Skeletal muscle tissue (tissue), 4 donors: ENCODE results near the gene SRGAP2. TPM values are rescaled to one million over a fixed set of nuclear protein-coding genes. Genes with fewer than 3 reads are reported as not detected.
"Not testable (repeated sequence)": the region's sequence is repeated elsewhere in the genome, so short reads cannot be mapped to it uniquely, and the experiment has no call there.

Experiments
- H3K27ac ChIP-seq: one replicate; pipeline ENCODE4 v1.7.0; 2013; ENCODE audit warnings: mild to moderate bottlenecking, low read depth, low read length, inconsistent platforms
- H3K27me3 ChIP-seq, 3 donors: one replicate each; pipeline ENCODE4 v1.7.0; 2013; ENCODE audit warnings: low read length in 3 of 3; ENCODE audit not compliant: control insufficient read depth in 3 of 3, insufficient read depth in 3 of 3
- H3K36me3 ChIP-seq, 3 donors: one replicate each; pipeline ENCODE4 v1.7.0; 2013; ENCODE audit warnings: low read length in 3 of 3; ENCODE audit not compliant: control insufficient read depth in 3 of 3, insufficient read depth in 3 of 3
- H3K4me1 ChIP-seq, 3 donors: one replicate each; pipeline ENCODE4 v1.7.0; 2013; ENCODE audit warnings: low read length in 3 of 3, mild to moderate bottlenecking in 3 of 3; ENCODE audit not compliant: control insufficient read depth in 3 of 3, insufficient read depth in 3 of 3
- H3K4me3 ChIP-seq, 3 donors: one replicate each; pipeline ENCODE4 v1.7.0; 2013; ENCODE audit warnings: low read length in 3 of 3
- H3K9ac ChIP-seq, 3 donors: one replicate each; pipeline ENCODE4 v1.7.0; 2013; ENCODE audit warnings: low read length in 3 of 3, mild to moderate bottlenecking in 3 of 3, moderate library complexity in 2 of 3, low read depth in 1 of 3
- H3K9me3 ChIP-seq, 3 donors: one replicate each; pipeline ENCODE4 v1.7.0; 2013; ENCODE audit warnings: low read length in 3 of 3; ENCODE audit not compliant: control insufficient read depth in 3 of 3
- total RNA-seq: library from RNA; depleted of rRNA; stranded (reverse); fragments of >200 nt; gene quantifications from one replicate; pipeline ENCODE4 v1.2.3, GENCODE V29; 2014
- donor health status: Osteomylitis.

Gene SRGAP2
- total RNA-seq, 1 donor from 2014 or later = 62.1 TPM

DNA sequence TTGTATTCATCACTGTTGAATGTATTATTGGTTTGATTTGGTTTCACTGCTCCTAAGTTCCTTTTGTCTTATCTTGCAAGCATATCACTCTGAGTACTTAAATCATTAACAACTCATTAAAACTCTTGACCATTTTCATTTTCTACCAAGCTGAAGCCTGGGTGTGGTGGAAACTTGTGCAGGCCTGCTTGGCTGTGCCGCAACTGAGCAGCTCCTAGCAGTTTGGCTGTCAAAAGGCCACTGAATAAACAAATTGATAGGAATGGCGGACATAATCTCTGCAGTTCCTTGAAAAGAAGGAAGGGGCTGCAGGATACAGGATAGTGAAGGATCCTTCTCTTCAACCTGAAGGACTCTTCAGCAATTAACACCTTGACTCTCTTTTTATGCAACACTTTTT is 25.9 kb downstream of the SRGAP2 start:
- not testable (repeated sequence) for H3K4me3 ChIP-seq, H3K27me3 ChIP-seq, H3K36me3 ChIP-seq, H3K9me3 ChIP-seq, H3K27ac ChIP-seq, H3K4me1 ChIP-seq, H3K9ac ChIP-seq

DNA sequence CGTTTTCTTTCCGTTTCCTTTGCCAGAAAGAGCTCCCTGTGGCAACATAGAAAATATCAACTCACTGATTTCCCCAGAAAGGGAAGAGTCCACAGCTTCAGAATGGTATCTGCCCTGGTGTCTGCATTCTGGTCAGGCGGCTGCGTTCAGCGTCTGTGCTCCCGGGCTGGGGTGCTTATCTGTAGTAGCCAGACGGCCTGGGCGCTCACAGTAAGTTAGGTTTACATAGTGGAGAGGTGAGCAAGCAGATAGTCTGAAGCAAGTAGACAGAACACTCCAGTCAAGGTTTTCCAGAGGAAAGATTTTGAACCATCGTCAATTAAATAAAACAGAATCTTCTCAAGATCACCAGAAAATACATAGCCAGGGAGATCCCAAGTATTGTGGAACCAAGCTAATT is 28.6 kb downstream of the SRGAP2 start:
- not testable (repeated sequence) for H3K27ac ChIP-seq, H3K4me3 ChIP-seq, H3K4me1 ChIP-seq, H3K9ac ChIP-seq, H3K9me3 ChIP-seq, H3K36me3 ChIP-seq, H3K27me3 ChIP-seq

DNA sequence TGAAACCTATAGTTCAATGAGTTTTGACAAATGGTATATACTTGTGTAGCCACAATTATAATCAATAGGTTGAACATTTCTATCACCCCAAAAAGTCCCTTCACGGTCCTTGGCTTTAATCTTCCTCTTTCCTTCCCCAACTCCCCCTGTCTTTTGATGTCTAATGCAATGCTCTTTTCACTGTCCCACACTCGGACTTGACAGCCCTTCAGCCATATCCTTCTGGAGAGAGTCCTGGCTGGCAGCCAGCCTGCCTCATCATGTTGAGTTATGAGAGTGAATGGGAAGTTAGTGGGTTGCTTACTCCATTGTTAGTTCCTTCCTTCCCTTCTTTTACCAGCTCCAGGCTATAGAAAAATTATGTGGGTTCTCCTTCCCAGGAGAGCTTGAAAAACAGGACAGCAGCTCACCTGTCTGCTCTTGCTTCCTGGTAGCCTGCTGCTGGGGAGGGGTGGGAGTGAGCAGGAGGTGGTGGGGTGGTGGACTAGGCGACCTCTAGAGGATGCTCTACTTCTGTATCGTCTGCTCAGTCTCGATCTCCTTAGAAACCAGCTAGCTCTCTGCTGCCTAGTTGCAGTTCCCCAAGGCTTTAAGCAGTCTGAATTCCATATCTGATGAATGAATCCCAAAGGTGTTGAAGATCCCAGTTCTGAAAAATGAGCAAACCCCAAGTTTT is 29.8 kb downstream of the SRGAP2 start:
- not testable (repeated sequence) for H3K9ac ChIP-seq, H3K4me1 ChIP-seq, H3K36me3 ChIP-seq, H3K4me3 ChIP-seq, H3K27me3 ChIP-seq, H3K9me3 ChIP-seq, H3K27ac ChIP-seq

DNA sequence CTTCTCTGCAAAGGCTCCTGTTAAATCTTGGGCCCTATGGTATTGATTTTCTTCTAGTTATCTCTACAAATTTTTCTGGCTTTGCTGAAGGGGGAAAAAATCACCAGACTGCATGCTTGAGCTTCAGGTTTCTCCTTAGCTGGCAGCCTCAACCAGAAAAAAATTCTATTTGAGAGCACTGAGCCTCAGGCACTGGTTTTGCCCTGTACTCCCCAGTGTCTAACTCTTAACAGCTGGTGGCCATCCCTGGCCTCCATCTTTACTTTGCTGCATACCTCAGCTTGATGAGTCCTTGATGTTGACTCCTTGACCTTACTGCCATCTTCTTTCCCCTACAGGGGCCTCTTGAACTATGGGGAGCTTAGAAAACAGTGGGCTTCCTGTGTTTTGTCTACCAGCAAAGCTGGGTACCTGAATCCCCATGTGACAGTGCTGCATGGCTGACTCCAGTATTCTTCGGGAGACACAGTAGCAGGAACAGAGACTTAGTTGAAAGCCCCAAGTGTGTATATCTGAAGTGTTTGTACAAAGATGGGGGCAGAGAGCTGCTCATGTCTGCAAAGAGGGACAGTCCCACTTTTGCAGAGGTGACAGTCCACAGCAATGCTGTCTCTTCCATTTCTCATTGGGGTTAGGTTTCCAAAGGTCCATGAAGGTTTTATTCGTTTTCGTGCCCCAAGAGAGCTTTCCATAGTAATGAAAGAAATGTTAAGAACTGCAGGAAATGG is 31.0 kb downstream of the SRGAP2 start:
- H3K36me3 ChIP-seq, H3K9me3 ChIP-seq, H3K27ac ChIP-seq, H3K27me3 ChIP-seq, H3K4me1 ChIP-seq, H3K4me3 ChIP-seq, H3K9ac ChIP-seq: not testable (repeated sequence)

DNA sequence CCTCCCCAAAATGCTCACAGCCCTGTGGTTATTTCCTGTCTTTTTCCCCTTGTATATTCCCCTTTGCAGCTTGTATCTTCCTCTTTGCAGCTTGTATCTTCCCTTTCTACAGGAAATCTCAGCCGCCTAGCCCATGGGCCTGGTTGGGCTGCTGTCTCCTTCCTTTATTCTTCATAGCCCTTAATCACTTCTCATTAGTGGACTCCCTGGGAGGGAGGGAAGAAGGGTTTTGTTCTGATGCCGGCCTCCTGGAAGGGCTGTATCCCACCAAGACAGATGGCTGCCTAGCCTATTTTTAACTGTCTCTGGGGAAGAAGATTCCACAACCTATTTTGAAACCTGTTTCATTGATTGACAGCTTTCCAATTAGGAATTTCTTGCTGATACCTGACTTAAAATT is 31.8 kb downstream of the SRGAP2 start:
- H3K9me3 ChIP-seq, H3K36me3 ChIP-seq, H3K27ac ChIP-seq, H3K4me1 ChIP-seq, H3K27me3 ChIP-seq, H3K4me3 ChIP-seq, H3K9ac ChIP-seq: not testable (repeated sequence)

DNA sequence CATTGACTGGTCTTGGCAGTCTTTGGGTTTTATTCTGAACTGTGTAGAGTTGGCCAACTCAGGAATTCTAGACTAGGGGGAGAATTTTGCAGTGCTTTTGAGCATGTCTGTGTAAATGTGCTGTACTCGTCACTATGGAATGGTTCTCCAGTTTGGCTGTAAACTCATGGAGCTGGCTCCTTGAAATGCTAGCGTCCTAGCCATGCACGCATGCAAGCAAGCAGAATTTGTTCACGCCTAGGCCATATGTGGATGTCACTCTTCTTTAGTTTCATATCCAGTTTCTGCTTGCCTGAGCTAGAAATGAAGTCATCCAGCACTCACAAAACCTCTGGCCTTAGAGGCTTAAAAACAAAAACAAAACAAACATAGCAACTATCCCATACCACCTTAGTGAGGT is 36.9 kb downstream of the SRGAP2 start:
- not testable (repeated sequence) for H3K27me3 ChIP-seq, H3K36me3 ChIP-seq, H3K27ac ChIP-seq, H3K4me3 ChIP-seq, H3K4me1 ChIP-seq, H3K9ac ChIP-seq, H3K9me3 ChIP-seq

DNA sequence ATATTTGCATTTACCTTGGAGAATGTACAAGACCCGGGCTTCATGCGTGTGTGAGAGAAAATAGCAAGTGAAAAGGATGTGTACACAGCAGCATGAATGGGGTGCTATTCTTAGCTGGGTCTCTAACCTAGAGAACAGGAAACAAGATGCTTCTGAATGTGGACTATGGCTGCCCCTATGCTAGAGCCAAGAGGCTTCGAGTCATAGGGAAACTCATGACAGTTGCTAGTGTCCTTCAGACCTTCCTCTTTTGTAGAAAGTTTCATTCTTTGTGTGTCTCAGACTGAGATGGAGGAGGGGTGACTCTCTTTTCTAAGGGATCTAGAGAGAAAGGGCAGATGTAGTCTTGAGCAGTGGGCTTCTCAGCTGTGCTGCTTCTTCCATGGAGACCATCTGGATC is 40.0 kb downstream of the SRGAP2 start:
- not testable (repeated sequence) for H3K27me3 ChIP-seq, H3K4me1 ChIP-seq, H3K4me3 ChIP-seq, H3K9me3 ChIP-seq, H3K36me3 ChIP-seq, H3K27ac ChIP-seq, H3K9ac ChIP-seq

DNA sequence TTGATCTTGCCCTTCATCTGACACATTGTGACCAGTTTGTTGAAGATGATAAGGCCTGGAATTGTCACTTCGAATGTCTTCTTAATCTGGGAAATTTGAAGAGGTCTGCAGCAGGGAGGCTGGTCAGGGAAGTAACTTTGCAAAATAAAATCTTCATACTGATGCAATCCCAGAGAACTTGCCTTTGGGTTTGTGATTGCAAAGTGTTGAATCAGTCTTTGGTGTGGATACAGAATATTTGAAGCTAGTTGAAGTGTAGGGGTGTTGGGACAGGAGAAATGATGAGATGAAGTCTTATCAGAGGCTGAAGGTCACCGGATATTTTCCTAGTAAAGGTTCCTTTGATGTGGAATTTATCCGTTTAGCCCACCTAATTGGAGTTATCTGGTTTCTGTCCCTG is 42.1 kb downstream of the SRGAP2 start:
- not testable (repeated sequence) for H3K9ac ChIP-seq, H3K27ac ChIP-seq, H3K4me3 ChIP-seq, H3K27me3 ChIP-seq, H3K9me3 ChIP-seq, H3K4me1 ChIP-seq, H3K36me3 ChIP-seq

DNA sequence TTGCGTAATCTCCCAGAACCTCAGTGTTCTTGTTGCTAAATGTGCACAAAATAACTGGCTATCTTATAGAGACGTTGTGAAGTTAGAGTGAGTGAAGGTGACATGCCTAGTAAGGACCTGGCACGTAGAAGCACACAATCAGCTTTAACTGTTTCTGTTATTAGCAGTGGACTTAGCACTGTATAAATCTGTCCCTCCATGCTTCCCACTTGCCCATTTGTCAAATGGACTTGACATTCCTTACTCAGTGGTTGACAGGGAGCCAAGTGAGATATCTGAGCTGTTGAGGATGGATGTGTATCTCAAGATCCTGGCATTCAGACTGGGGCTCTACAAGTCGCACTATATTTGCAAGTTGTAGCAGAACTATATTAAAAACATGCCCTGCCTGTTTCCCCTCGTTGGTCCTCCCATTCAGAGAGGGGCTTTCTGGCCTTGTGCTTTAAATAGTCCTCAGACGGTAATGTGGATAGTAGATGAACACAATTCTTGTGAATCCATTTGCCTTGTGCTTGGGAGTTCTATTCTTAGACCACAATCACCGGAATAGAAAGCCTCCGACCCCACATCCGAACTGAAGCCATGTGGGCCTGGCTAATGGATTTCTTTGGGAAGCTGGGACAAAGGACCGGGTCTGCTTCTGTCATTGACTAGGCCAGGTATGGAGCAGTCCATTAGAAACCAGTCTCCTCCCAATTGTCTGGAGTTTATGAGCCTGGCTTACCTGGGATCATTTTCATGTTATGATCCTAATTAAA is 43.0 kb downstream of the SRGAP2 start:
- H3K4me1 ChIP-seq, H3K9me3 ChIP-seq, H3K4me3 ChIP-seq, H3K27ac ChIP-seq, H3K36me3 ChIP-seq, H3K27me3 ChIP-seq, H3K9ac ChIP-seq: not testable (repeated sequence)

DNA sequence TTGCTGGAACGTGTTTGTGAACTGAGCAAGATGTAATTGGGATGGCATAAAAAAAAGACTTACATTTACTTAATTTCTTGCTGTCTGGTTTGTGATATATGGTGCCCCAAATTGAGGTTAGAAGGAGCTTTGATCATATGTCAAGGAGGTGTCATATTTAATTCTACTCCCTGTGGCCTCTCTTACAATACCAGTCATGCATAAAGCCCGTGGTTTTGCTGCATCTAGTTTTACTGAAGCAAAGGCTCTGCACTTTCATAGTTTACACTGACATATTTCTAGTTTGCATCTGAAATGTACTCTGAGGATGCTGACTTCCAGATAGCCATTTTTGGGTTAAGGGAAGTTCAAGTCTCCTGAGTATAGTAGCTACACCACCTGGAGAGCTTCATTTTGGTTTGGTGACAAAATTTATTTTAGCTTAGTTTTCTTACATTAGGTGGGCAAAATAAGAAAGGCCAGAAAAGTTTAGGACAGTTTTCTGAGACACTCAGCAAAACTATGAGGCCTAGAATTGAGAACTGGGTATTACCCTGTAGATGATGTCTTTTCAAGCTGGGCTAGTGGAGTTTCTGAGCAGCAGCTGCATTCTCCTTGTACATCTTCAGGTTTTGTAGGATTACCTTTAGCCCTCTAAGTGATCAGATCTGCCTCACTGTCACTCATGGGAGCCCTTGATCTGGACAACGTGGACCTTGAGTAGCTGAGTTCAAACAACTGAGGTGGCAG is 47.8 kb downstream of the SRGAP2 start:
- not testable (repeated sequence) for H3K27ac ChIP-seq, H3K4me3 ChIP-seq, H3K36me3 ChIP-seq, H3K27me3 ChIP-seq, H3K9me3 ChIP-seq, H3K9ac ChIP-seq, H3K4me1 ChIP-seq
